RWPE2 (cell line): ENCODE results near the gene ADRM1.

ENCODE experiments used
- ATAC-seq: fragments of 200-7000 bp; cut with Tn5 transposase; 3 replicates; pipeline ENCODE4 v1.9.1; 2021; ENCODE audit warnings: low read depth
- DNase-seq: peaks from one replicate; pipeline ENCODE4 v3.0.0-alpha.2; 2020; ENCODE audit warnings: low spot score
- H3K27ac ChIP-seq: fragments of 450-650 bp; 2 replicates; pipeline ENCODE4 v1.5.1; 2017; ENCODE audit warnings: mild to moderate bottlenecking; ENCODE audit not compliant: poor library complexity, severe bottlenecking
- H3K27me3 ChIP-seq: fragments of 250-450 bp; sonication (Bioruptor Pico); 2 replicates; pipeline ENCODE4 v1.5.1; 2021; ENCODE audit warnings: mild to moderate bottlenecking, moderate library complexity; ENCODE audit not compliant: insufficient read depth, poor library complexity, severe bottlenecking
- H3K36me3 ChIP-seq: fragments of 250-450 bp; sonication (Bioruptor Pico); 2 replicates; pipeline ENCODE4 v1.5.1; 2020; ENCODE audit warnings: low read depth, mild to moderate bottlenecking, moderate library complexity
- H3K4me1 ChIP-seq: fragments of 250-450 bp; sonication (Bioruptor Pico); 2 replicates; pipeline ENCODE4 v1.5.1; 2021; ENCODE audit warnings: mild to moderate bottlenecking, moderate library complexity; ENCODE audit not compliant: insufficient read depth, poor library complexity, severe bottlenecking
- H3K4me3 ChIP-seq: fragments of 250-450 bp; sonication (Bioruptor Pico); 2 replicates; pipeline ENCODE4 v1.5.1; 2021; ENCODE audit warnings: mild to moderate bottlenecking, moderate library complexity; ENCODE audit not compliant: severe bottlenecking
- H3K9me3 ChIP-seq: fragments of 250-450 bp; sonication (Bioruptor Pico); 2 replicates; pipeline ENCODE4 v1.5.1; 2021; ENCODE audit warnings: mild to moderate bottlenecking, moderate library complexity; ENCODE audit not compliant: severe bottlenecking
- CTCF ChIP-seq: fragments of 450-650 bp; IDR thresholded peaks from one replicate; pipeline ENCODE4 v1.5.1; 2017; ENCODE audit warnings: mild to moderate bottlenecking, moderate library complexity; ENCODE audit not compliant: poor library complexity, severe bottlenecking

Gene ADRM1

GRCh38 chr20:62258499-62259293, 44.1 kb upstream of the ADRM1 start:
- Histone ChIP-seq H3K27me3 (no peaks in the 10 kb centered on the region), H3K36me3 (peaks cover 60% of the 10 kb centered on the region), H3K4me3 (no peak overlapping the region), H3K9me3 (no peaks in the 10 kb centered on the region), H3K4me1 (peaks cover 6% of the 10 kb centered on the region), H3K27ac (no peak overlapping the region)
- ATAC-seq (peak; percentile 71), DNase-seq (no peak)
- TF ChIP-seq CTCF = no peak

GRCh38 chr20:62259294-62259565, 43.6 kb upstream of the ADRM1 start:
- Histone ChIP-seq H3K4me1 (peaks cover 3% of the 10 kb centered on the region), H3K9me3 (no peaks in the 10 kb centered on the region), H3K27ac (no peak overlapping the region), H3K36me3 (peaks cover 66% of the 10 kb centered on the region), H3K4me3 (no peak overlapping the region), H3K27me3 (no peaks in the 10 kb centered on the region)
- no peak for ATAC-seq
- TF ChIP-seq CTCF = no peak
- DNase-seq = no peak

GRCh38 chr20:62262064-62262463, 40.7 kb upstream of the ADRM1 start:
- Histone ChIP-seq H3K36me3 (peaks cover 79% of the 10 kb centered on the region), H3K27ac (no peak overlapping the region), H3K4me3 (no peak overlapping the region), H3K4me1 (peaks cover 3% of the 10 kb centered on the region), H3K27me3 (no peaks in the 10 kb centered on the region), H3K9me3 (no peaks in the 10 kb centered on the region)
- TF ChIP-seq CTCF = no peak
- DNase-seq (no peak), ATAC-seq (no peak)

- no peak for TF ChIP-seq CTCF
- Histone ChIP-seq H3K9me3 (no peaks in the 10 kb centered on the region), H3K36me3 (peaks cover 78% of the 10 kb centered on the region), H3K4me1 (peaks cover 1% of the 10 kb centered on the region), H3K4me3 (no peak overlapping the region), H3K27me3 (no peaks in the 10 kb centered on the region), H3K27ac (no peak overlapping the region)
- ATAC-seq (no peak), DNase-seq (no peak)
Measured at GRCh38 chr20:62263396-62263795, 39.4 kb upstream of the ADRM1 start.

- no peak overlapping the region for H3K4me3 ChIP-seq
- no peak overlapping the region for H3K27ac ChIP-seq
- TF ChIP-seq CTCF = no peak
- H3K27me3 ChIP-seq = no peaks in the 10 kb centered on the region
- H3K36me3 ChIP-seq = peaks cover 77% of the 10 kb centered on the region
- DNase-seq = no peak
- H3K9me3 ChIP-seq = no peaks in the 10 kb centered on the region
- ATAC-seq = no peak
- H3K4me1 ChIP-seq = no peaks in the 10 kb centered on the region
Measured at GRCh38 chr20:62265365-62265764, 37.4 kb upstream of the ADRM1 start.
